IPS-11a (cell line): ENCODE results near the gene CEP128.

ENCODE experiments used
- H3K4me3 ChIP-seq: one replicate; pipeline ENCODE4 v1.5.1; 2013; ENCODE audit warnings: low read depth, low read length, control low read depth

Gene CEP128

GRCh38 chr14:80941241-80942185 is at the start of gene CEP128:
CEP128 (minus strand) TSS chr14:80941738.
- peak within 1 kb of the TSS; percentile 94 for H3K4me3 ChIP-seq

GRCh38 chr14:80988735-80989429 is 47.3 kb upstream of the CEP128 start:
- H3K4me3 ChIP-seq, result no peak overlapping the region

GRCh38 chr14:80988192-80988591 is 46.7 kb upstream of the CEP128 start:
- H3K4me3 ChIP-seq, result no peak overlapping the region

GRCh38 chr14:80987235-80988032 is 45.9 kb upstream of the CEP128 start:
- H3K4me3 ChIP-seq, result no peak overlapping the region

- H3K4me3 ChIP-seq, result no peak overlapping the region
These were observed 41.2 kb upstream of the CEP128 start for GRCh38 chr14:80982711-80983110.

- H3K4me3 ChIP-seq, result no peak overlapping the region
These were observed 40.1 kb upstream of the CEP128 start for GRCh38 chr14:80981673-80982072.

GRCh38 chr14:80981156-80981555 is 39.6 kb upstream of the CEP128 start:
- H3K4me3 ChIP-seq, result no peak overlapping the region

GRCh38 chr14:80979951-80980350 is 38.4 kb upstream of the CEP128 start:
- H3K4me3 ChIP-seq, result no peak overlapping the region

GRCh38 chr14:80978403-80978802 is 36.9 kb upstream of the CEP128 start:
- H3K4me3 ChIP-seq, result no peak overlapping the region

- no peak overlapping the region for H3K4me3 ChIP-seq
These were observed 35.7 kb upstream of the CEP128 start for GRCh38 chr14:80977221-80977620.

GRCh38 chr14:80974679-80975078 is 33.1 kb upstream of the CEP128 start:
- no peak overlapping the region for H3K4me3 ChIP-seq

- no peak overlapping the region for H3K4me3 ChIP-seq
These were observed 32.5 kb upstream of the CEP128 start for GRCh38 chr14:80973931-80974641.

GRCh38 chr14:80965037-80965436 is 23.5 kb upstream of the CEP128 start:
- H3K4me3 ChIP-seq, result no peak overlapping the region

- no peak overlapping the region for H3K4me3 ChIP-seq
These were observed 18.0 kb upstream of the CEP128 start for GRCh38 chr14:80959496-80959895.

GRCh38 chr14:80958939-80959338 is 17.4 kb upstream of the CEP128 start:
- no peak overlapping the region for H3K4me3 ChIP-seq

- H3K4me3 ChIP-seq, result no peak overlapping the region
These were observed 16.7 kb upstream of the CEP128 start for GRCh38 chr14:80958226-80958625.

GRCh38 chr14:80957613-80958012 is 16.1 kb upstream of the CEP128 start:
- H3K4me3 ChIP-seq, result no peak overlapping the region

GRCh38 chr14:80956922-80957321 is 15.4 kb upstream of the CEP128 start:
- H3K4me3 ChIP-seq, result no peak overlapping the region

- H3K4me3 ChIP-seq, result no peak overlapping the region
These were observed 14.6 kb upstream of the CEP128 start for GRCh38 chr14:80956102-80956501.

- H3K4me3 ChIP-seq, result peak within 1 kb of the TSS; percentile 51
These were observed 13.9 kb upstream of the CEP128 start, which contains the start of gene TSHR for GRCh38 chr14:80955416-80955941. TSHR (plus strand) TSS chr14:80955621; CDS start chr14:80955681, 60 bp downstream.
